HG02870 (cell line): ENCODE measurements around the gene LAT.

Experiments
- ATAC-seq: cut with Tn5 transposase; IDR thresholded peaks from one replicate; pipeline ENCODE4 v1.9.1; 2021; ENCODE audit warnings: mild to moderate bottlenecking, moderate library complexity; ENCODE audit not compliant: unreplicated experiment

LAT gene

GRCh38 chr16:29007730-29008593, 23.1 kb downstream of the LAT start:
- no peak for ATAC-seq

GRCh38 chr16:29009050-29009837, 24.4 kb downstream of the LAT start:
- ATAC-seq: no peak

- no peak for ATAC-seq
These were observed 24.9 kb downstream of the LAT start for GRCh38 chr16:29009838-29010166.

- ATAC-seq: no peak
These were observed 26.3 kb downstream of the LAT start for GRCh38 chr16:29011112-29011511.

- ATAC-seq: no peak
These were observed 27.0 kb downstream of the LAT start for GRCh38 chr16:29011851-29012250.

GRCh38 chr16:29012913-29013553, 28.2 kb downstream of the LAT start:
- ATAC-seq: no peak

GRCh38 chr16:29014561-29015069, 29.8 kb downstream of the LAT start:
- ATAC-seq: no peak

GRCh38 chr16:29022196-29022595, 37.3 kb downstream of the LAT start:
- no peak for ATAC-seq

GRCh38 chr16:29023279-29024277, 38.7 kb downstream of the LAT start:
- no peak for ATAC-seq

GRCh38 chr16:29024278-29024677, 39.4 kb downstream of the LAT start:
- no peak for ATAC-seq

- no peak for ATAC-seq
These were observed 40.4 kb downstream of the LAT start for GRCh38 chr16:29025218-29025617.

GRCh38 chr16:29025735-29026134, 40.9 kb downstream of the LAT start:
- no peak for ATAC-seq

- ATAC-seq: no peak
These were observed 43.8 kb downstream of the LAT start for GRCh38 chr16:29028457-29029167.

GRCh38 chr16:29029168-29029994, 44.5 kb downstream of the LAT start:
- no peak for ATAC-seq

- no peak for ATAC-seq
These were observed 45.4 kb downstream of the LAT start for GRCh38 chr16:29030086-29030840.
